NCI-H1105 (cell line): Measurements from ENCODE around the gene LINC00237.

Experiments
- DNase-seq: peaks from one replicate; lab custom pipeline; 2025; lab: John Stamatoyannopoulos, UW

The LINC00237 gene

DNA sequence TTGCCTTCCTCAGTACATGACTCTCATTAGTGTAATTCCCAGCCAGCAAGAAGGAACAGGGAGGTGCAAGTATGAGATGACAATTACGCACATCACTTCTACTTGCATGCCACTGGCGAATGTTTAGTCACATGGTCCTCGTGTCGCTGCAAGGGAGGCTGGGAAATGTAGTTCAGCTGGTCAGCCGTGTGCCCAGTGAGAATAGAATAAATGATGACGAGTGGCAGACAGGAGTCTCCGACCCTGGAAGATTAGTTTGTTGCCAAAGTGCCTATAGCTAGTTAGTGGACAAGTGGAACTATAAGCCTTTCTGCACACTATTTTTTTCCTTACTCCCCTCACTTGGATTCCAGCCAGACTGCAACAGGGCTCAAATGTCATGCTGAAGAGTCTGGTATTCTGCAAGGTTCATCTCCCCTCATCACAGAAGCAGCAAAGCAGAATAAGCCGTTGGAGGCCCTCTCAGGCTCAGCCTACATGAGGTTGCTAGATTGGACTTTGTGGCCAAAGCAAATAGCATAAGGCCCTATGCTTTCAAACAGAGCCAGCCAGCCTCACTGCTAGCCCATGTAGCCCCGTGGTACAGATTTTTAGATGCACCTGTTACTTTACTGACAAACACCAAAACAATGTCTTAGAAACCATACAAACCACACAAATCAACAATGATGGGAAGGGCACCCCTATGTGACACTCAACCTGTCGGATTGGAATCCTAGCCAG is 9.7 kb downstream of the LINC00237 start:
- DNase-seq = peak; percentile 27

DNA sequence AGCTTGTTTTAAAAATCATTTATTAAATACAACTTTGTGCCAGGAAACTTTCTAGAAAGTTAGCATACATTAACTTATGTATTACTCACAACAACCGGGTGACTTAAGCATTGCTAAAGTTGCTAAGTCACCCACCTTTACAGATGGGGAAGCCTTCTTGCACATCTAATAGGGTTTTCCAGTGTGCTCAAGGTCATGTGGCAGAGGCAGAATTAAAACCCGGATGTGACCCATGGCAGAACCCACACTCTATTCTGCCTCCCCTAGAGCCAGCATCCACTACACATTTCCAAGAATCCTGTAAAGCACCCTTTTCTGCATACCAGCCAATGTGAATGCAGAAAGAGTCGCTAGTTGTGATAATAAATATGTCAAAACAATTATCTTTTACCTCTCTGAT is 13.4 kb downstream of the LINC00237 start:
- no peak for DNase-seq

DNA sequence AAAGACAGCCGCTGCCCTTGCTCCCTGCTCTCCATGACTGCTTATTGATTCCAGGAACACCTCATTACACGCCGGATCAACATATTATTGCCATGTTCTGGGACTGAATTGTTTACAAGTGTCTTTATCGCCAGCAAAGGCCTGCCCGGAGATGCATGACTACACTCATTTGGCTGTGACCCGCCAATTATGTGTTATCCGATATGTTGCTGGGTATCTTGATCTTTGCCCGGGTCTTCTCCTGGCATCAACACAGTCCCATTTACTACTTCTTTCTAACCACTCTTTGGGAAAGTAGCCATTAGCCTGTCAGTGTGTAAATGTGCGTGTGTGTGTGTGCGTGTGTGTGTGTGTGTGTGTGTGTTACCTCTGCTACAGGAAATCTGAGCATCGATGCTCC is 15.4 kb downstream of the LINC00237 start:
- peak; percentile 79 for DNase-seq

DNA sequence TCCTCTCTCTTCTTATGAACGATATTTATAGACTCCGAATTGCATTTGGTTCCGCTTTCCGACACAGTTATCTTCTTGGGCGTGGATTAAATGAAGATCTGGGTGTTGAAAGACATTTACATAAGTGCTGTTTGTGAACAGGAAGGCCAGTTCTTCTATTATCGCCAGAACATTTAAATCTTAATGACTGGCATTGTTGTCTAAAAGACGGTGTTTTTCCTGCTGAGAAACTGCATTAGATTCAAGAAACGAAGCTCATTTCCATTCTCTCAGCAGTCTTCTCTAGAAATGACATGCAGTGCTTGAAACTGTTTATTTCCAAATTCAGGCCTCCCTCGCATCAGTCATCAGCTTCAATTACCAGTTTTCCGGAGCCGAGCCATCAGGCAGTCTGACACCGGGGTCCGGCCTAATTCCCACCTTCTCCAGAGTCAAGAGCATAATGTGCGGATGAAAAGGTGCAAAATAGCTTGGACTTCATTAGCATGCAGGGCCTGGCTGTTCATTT is 16.0 kb downstream of the LINC00237 start:
- no peak for DNase-seq

DNA sequence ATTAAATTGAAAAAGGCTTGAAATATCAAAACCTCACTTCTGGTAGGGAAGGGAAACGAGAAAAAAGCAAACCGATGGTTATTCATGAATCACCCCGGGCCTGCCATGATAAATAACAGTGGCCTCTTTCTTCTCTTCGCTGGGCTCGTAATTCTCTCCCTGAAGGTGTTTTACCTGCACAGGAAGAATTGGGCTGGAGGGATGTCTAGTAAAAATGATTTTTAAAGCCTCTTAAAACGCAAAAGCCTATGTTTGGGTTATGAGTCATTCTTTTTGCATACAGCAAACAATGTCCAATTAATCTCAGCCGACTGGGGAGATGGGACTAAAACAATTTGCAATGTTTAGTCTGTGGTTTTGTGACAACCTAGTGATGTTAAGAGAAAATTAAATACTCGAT is 16.8 kb downstream of the LINC00237 start:
- DNase-seq = no peak

DNA sequence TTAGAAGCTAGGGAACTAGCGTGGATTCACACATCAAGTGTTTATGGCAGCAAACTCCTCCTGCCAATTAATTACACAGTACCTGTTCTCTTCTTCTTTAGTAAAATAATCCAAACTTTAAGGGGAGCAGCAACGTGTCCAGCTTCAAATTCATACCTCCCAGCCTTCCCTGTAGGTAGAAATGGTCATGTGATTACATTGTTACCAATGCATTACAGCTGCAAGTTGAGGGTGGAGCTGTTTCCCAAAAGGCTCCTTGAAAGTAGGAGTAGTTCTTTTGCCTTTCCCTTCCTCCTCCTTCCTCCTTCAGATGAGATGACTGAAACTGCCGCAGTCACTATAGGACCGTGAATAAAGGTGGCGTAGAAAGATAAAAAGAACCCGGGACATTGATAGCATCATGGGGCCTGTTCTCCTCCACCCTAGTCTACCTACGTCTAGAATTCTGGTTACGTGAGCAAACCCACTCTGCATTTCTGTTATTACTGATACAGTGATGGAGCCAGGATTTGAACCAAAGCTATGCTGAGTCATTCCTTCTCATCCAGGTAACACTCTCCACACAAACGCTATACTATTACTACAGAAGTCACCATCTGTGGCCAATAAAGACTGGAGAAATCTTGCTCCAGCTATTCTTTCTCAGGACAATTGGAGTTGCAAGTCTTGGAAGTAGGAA is 18.2 kb downstream of the LINC00237 start:
- no peak for DNase-seq

DNA sequence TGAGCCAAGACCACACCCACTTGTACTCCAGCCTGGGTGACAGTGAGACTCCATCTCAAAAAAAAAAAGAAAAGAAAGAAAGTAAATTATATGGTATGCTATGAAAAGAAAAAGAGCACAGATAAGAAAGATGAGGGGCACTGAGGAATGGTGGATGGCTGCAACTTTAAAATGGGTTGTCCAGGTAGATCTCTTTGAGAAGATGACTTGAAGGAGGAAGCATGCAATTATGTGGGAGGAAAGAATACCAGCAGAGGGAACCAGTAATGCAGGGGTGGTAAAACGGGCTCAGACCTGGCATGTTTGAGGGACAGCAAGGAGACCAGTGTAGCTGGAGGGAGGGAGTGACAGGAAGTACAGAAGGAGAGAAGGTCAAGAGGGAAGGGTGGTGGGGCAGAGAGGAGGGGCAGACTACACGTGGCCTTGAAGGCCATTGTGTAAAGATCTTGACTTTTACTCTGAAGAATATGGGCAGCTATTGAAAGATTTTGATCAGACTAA is 22.3 kb downstream of the LINC00237 start:
- DNase-seq = no peak

DNA sequence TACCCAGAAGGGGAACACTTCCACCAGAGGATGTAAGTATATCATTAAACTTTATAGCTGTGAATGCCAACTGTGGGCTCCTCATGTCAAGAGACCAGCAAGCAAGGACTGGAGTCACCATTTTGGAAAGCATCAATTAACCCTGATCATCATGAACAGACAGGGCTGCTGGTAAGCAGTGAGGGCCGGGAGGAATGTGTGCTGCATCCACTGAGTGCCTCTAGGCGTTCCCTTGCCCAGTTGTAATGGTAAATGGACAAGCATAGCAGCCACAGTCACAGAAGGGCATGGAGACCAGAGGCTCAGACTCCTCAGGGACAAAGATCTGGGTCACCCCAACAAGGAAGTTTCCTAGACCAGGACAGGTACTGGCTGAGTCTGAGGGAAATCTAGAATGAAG is 23.6 kb downstream of the LINC00237 start:
- DNase-seq = no peak

DNA sequence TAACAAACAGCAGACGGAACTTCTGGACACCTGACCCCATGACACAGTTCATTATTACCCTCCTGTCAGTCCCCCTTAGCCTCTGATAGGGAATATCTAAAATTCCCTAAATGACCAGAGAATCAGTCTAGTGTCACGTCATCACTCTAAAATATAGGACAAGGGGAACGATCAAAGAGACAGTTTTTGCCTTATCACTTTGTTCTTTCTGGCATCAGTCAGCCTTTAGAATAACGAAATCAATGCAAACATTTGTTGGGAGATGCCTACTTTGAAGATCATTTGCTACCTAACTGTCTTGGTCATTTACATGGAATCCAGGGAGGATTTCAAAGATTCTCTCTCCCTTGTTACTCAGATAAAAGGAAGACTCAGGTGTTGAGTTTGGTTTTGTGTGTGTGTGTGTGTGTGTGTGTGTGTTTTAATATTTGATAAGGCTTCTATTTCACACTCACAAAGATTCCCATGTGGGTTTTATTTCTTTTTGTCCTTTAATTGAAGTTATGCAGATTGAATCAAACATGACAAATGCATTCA is 28.3 kb downstream of the LINC00237 start:
- no peak for DNase-seq

DNA sequence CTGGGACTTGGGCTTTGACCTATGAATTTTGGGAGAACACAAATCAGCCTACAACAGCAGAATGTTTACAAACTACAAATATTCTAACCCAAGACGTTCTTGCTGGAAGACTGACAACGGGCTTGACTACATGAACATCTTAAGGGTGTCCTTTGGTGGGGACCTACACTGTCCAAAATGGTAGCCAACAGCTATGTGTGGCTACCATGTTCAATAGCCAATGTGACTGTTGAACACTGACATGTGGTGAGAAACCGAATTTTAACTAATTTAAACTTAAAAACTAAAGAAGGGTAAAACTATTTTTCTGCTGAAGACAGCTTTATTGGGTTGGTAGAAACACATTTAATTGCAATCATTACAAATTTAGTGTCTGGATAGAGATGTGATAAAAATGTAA is 30.1 kb downstream of the LINC00237 start:
- DNase-seq = no peak

DNA sequence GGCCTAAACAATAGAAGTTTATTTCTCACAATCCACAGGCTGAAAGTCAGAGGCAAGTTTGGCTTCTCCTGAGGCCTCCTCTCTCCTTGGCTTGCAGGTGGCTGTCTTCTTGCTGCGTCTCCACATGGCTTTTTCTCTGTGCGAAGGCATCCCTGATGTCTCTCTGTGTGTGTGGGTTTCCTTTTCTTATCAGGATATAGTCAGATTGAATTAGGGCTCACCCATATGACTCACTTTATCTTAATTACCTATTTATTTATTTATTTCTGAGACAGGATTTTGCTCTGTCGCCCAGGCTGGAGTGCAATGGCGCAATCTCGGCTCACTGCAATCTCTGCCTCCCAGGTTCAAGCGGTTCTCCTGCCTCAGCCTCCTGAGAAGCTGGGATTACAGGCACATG is 30.7 kb downstream of the LINC00237 start:
- DNase-seq = no peak

DNA sequence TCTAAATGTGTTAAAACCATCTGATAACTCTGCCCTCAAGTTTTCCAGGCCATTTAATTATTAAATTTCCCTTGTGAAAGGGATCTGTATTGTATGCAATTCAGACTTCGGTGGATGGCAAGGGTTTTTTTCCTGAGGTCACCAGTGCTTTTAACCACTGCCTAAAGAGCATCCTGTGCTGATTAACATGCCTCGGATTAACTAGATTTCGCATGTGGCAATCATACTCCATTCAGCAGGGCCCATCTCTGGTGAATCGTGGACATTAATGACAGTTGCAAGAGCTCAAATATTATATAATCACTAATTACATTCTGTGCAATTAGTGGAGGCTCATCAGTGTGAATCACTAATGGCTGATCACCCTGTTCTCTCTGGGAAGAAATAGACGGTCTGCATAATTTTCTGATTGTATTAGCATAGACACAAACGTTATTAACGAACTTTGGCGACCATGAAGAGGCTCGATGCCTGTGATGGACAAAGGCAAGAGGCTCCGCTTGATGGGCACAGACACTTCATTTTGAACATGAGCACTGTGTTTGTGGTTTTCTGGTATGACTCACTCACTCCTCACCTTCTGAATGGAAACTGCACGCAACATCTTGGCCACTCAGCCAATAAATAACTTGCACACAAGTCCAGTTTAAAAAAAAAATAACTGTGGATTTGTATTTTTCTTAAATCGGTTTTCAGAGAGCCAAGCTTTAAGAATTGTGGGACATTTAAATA is 31.4 kb downstream of the LINC00237 start:
- DNase-seq = no peak

DNA sequence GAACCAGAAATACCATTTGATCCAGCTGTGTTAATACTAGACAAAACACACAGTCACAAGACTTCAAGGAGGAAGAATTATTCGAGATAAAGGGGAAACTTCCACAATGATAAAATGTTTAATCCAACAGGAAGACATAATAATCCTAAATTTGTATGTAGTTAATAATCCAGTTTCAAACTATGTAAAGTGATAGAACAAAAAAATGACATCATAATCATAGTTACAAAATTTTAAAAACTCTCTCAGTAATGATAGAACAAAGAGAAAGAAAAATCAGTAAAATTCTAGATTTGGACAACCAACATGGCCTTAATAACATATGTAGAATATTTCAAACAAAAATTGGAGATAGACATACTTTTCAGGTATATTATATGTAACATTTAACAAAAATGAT is 38.9 kb downstream of the LINC00237 start:
- no peak for DNase-seq

DNA sequence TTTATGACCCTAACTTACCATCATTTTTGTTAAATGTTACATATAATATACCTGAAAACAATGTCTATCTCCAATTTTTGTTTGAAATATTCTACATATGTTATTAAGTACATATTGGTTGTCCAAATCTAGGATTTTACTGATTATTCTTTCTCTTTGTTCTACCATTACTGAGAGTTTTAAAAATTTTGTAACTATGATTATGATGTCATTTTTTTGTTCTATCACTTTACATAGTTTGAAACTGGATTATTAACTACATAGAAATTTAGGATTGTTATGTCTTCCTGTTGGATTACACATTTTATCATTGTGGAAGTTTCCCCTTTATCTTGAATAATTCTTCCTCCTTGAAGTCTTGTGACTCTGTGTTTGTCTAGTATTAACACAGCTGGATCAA is 41.2 kb downstream of the LINC00237 start:
- DNase-seq = no peak

DNA sequence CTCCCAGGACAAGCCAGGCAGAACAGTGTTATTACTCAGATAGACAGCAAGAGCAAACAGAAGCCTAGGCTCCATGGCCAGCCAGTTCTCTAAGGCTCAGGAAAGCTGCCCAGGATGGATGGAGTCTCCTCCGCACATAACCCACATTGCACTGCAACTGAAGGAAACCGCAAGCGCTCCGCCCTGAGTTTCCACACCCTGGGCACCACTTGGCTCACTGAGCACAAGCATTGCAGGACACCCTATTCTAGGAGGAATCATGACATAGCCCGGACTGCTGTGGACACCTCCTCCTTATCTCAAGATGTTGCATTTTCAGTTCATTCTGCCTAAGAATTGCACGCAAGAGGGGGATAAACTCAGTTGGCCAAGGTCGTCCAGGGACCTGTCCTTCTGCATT is 42.9 kb downstream of the LINC00237 start:
- no peak for DNase-seq

DNA sequence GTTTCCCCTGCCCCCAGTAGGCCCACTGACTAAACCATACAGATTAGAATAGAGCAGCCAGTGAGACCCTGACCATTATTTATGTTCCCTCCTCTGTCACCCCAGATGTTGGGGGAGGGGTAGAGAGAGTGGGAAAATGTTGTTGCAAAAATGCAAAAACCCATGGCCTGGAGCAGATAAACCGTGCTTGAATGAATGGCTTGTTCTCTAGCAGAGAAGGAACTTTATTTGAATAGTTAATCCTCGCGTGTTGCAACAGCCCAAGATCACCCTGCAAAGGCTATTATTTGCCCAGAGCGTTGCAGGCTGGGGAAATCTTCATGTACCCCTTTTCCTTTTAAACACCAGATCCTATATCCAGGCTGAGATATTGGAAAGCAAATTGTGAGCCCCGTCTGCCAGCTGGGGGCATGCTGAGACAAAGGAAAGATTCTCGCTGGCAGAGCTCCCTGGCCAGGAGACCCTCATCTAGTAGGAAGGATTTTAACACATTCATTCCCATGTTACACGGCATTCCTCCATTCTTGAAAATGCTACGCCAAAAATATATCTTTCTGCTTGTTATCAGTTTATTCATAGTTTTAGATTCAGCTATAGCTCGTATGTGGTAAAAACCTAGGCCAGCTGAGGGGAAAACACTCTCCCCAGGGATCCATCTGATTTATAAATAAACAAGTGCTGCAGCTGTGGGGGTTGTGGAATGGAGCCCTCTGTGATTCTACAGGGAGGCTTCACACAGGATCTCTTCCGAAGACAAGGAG is 53.0 kb downstream of the LINC00237 start:
- DNase-seq = no peak

DNA sequence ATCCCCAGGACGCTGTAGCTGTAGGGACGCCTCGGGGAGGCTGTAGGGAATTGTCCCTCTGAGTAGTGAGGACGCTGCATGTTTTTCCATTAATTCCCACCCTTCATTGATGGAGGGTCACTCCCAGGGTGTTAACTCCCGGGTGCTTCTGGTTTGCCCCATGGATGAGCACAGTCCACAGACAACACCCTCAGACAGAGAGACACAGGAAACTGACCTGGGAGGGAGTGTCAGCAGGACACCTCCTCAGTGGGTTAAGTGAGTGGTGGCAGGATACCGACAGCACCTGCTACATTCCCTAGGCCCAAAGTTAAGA is 53.5 kb downstream of the LINC00237 start:
- DNase-seq = no peak

DNA sequence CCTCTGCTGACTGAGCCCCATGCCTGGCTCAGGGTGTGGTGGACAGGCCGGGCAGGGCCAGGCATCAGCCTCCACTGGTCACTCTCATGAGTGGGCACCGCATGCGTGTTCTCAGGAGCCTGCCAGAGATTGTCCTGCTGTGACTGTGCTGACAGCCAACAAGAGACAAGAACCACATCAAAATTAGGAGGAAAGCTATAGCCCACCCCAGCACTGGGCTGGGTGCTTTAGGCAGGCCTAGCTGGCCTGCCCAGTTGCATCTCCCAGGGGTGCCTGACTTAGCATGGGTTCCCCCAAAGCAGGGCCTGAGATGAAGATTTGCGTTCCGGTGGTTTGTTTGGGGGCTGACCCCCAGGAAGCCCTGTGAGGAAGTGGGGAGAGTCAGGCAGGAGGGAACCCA is 53.9 kb downstream of the LINC00237 start:
- DNase-seq = no peak

DNA sequence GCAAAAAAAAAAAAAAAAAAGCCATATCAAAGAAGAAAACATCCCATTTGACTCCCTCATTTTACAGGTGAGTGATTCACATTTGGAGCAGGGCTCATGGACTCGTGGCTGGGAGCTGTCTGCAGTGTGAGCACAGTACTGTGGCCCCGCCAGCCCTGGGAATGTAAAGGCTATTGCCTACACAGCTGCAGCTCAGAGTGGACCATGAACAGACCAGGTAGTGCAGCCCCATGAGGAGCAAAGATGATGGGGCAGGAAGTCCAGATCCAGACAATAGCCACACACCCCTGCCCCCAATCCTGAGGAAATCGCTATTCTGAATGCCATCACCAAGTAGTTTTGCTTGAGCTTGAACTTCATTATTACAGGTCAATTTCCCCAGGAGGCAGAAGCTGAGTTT is 55.4 kb downstream of the LINC00237 start:
- no peak for DNase-seq

DNA sequence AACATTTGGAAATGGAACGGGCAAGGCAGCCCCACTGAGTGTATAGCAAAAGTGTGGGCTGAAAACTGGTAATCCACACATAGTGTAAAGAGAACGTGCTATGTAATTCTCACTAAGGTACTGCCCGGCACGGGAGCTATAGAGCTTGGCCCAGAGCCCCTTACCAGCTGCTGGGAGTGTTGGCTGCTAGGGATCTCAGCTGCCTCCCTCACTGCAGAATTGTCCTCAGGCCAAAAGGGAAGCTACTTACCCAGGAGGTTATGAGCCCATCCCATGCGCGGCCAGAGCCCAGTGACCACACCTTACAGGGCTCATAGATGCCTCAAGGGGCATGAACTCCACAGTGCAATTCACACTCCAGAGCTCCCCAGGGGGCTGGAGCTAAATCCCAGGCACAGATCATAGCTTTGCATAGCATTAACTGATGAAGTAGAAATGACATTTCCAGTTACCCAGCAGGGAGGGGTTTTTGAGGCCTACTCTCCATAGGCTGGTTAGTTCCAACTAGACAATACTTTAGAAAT is 56.8 kb downstream of the LINC00237 start:
- no peak for DNase-seq

DNA sequence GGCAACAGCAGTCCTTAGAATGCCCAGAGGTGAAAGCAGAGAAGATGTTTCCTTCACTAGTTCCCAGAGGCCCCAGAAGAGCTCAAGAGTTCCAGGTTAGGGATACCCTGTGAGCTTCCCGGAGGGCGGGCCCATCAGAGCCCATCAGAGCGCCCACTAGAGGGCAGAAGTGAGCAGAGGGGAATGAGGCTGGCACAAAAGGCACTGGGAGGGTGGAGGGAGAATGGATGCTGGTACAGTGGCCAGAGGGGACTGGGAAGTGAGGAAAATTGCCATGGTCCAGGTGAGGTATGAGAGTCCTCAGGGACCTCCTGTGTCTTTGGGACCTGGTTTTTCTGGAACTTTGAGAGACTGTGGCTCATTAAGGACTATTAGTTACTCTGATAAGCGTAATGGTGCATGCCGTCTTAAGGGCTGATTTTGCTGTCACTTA is 57.3 kb downstream of the LINC00237 start:
- no peak for DNase-seq

DNA sequence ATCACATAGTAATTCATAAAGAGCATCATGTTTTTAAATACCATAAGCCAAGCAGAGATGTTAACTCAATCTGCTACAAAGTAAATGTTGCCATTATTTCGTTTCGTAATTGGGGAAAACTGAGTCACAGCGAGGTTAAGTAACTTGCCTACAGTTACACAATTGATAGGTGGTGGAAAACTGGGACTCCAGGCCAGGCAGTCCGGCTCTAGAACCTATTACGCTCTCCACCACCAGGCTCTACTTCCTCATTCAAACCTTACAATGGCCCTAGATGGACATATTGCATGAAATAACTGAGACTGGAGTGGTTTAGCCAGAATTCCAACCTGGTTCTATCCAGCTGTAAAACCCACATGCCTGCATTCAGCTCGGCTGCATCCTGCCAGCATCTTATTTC is 58.2 kb downstream of the LINC00237 start:
- no peak for DNase-seq
